Measurements from ENCODE around the gene TBXA2R. TPM values are rescaled to one million over a fixed set of nuclear protein-coding genes. Genes with fewer than 3 reads are reported as not detected.
"Not testable (repeated sequence)": the region's sequence is repeated elsewhere in the genome, so short reads cannot be mapped to it uniquely, and the experiment has no call there.

TBXA2R gene
- total RNA-seq, 2 experiments from 2014 or later = 0.47 to 0.75 TPM

- no peaks in the 10 kb centered on the region for H3K4me1 ChIP-seq (ENCODE audit: insufficient read depth, low read length)
- ChIA-PET POLR2A (no interaction called here), CTCF (no interaction called here)
- no peaks in the 10 kb centered on the region for H3K9me3 Mint-ChIP-seq
- H3K27ac Mint-ChIP-seq = no peak overlapping the region
- DNase-seq (no peak), ATAC-seq (ENCODE audit: poor library complexity) (no peak)
- no peak for TF ChIP-seq CTCF (IDR thresholded peaks at IDR 0.05)
- H3K27ac ChIP-seq (ENCODE audit: low read depth in 1 of 2, low read length in 2 of 2) = no peak overlapping the region
- H3K9me3 ChIP-seq (ENCODE audit: control insufficient read depth in 1 of 2, insufficient read depth in 1 of 2, low read length in 2 of 2) = no peaks in the 10 kb centered on the region
- intact Hi-C loops (cut with DNase I, micrococcal nuclease) = no loop called here
- no peaks in the 10 kb centered on the region for H3K4me1 Mint-ChIP-seq (ENCODE audit: low read depth)
- no peaks in the 10 kb centered on the region for H3K36me3 Mint-ChIP-seq (ENCODE audit: low read depth)
- H3K4me3 Mint-ChIP-seq = no peak overlapping the region
- no peaks in the 10 kb centered on the region for H3K27me3 ChIP-seq (ENCODE audit: control insufficient read depth in 1 of 2, insufficient read depth in 2 of 2, low read length in 2 of 2)
- H3K4me3 ChIP-seq (ENCODE audit: low read length) = no peak overlapping the region
- peaks cover 39% of the 10 kb centered on the region for H3K36me3 ChIP-seq (ENCODE audit: insufficient read depth, low read length)
- H3K27me3 Mint-ChIP-seq = no peaks in the 10 kb centered on the region
Observed at GRCh38 chr19:3651684-3652083, 45.0 kb upstream of the TBXA2R start.

GRCh38 chr19:3649888-3650287, 43.2 kb upstream of the TBXA2R start:
- H3K4me3 ChIP-seq (ENCODE audit: low read length) = no peak overlapping the region
- ChIA-PET CTCF (no interaction called here), POLR2A (no interaction called here)
- no peaks in the 10 kb centered on the region for H3K27me3 ChIP-seq (ENCODE audit: control insufficient read depth in 1 of 2, insufficient read depth in 2 of 2, low read length in 2 of 2)
- no peak for TF ChIP-seq CTCF (IDR thresholded peaks at IDR 0.05)
- no peak for DNase-seq
- H3K4me1 ChIP-seq (ENCODE audit: insufficient read depth, low read length) = no peaks in the 10 kb centered on the region
- Mint-ChIP-seq H3K27me3 (no peaks in the 10 kb centered on the region), H3K4me3 (no peak overlapping the region), H3K36me3 (ENCODE audit: low read depth) (no peaks in the 10 kb centered on the region), H3K4me1 (ENCODE audit: low read depth) (no peaks in the 10 kb centered on the region), H3K27ac (no peak overlapping the region), H3K9me3 (no peaks in the 10 kb centered on the region)
- ATAC-seq (ENCODE audit: poor library complexity) = no peak
- intact Hi-C loops (cut with DNase I, micrococcal nuclease) = no loop called here
- no peak overlapping the region for H3K27ac ChIP-seq (ENCODE audit: low read depth in 1 of 2, low read length in 2 of 2)
- H3K36me3 ChIP-seq (ENCODE audit: insufficient read depth, low read length) = peaks cover 35% of the 10 kb centered on the region
- H3K9me3 ChIP-seq (ENCODE audit: control insufficient read depth in 1 of 2, insufficient read depth in 1 of 2, low read length in 2 of 2) = no peaks in the 10 kb centered on the region

GRCh38 chr19:3648037-3648905, 41.6 kb upstream of the TBXA2R start:
- Histone ChIP-seq H3K4me3 (ENCODE audit: low read length) (no peak overlapping the region), H3K27ac (ENCODE audit: low read depth in 1 of 2, low read length in 2 of 2) (no peak overlapping the region), H3K4me1 (ENCODE audit: insufficient read depth, low read length) (no peaks in the 10 kb centered on the region), H3K27me3 (ENCODE audit: control insufficient read depth in 1 of 2, insufficient read depth in 2 of 2, low read length in 2 of 2) (no peaks in the 10 kb centered on the region), H3K36me3 (ENCODE audit: insufficient read depth, low read length) (peaks cover 37% of the 10 kb centered on the region), H3K9me3 (ENCODE audit: control insufficient read depth in 1 of 2, insufficient read depth in 1 of 2, low read length in 2 of 2) (no peaks in the 10 kb centered on the region)
- Mint-ChIP-seq H3K27ac (no peak overlapping the region), H3K4me1 (ENCODE audit: low read depth) (no peaks in the 10 kb centered on the region), H3K27me3 (no peaks in the 10 kb centered on the region), H3K4me3 (no peak overlapping the region), H3K36me3 (ENCODE audit: low read depth) (no peaks in the 10 kb centered on the region), H3K9me3 (no peaks in the 10 kb centered on the region)
- intact Hi-C loops (cut with DNase I, micrococcal nuclease) = no loop called here
- POLR2A ChIA-PET = no interaction called here
- CTCF ChIA-PET = no interaction called here
- no peak for TF ChIP-seq CTCF (IDR thresholded peaks at IDR 0.05)
- ATAC-seq (ENCODE audit: poor library complexity) (no peak), DNase-seq (no peak)

- H3K36me3 ChIP-seq (ENCODE audit: insufficient read depth, low read length) = peaks cover 34% of the 10 kb centered on the region
- H3K27ac Mint-ChIP-seq; H3K4me3 Mint-ChIP-seq; H3K27me3 Mint-ChIP-seq; CTCF ChIA-PET; H3K4me3 ChIP-seq (ENCODE audit: low read length); H3K4me1 ChIP-seq (ENCODE audit: insufficient read depth, low read length); H3K9me3 ChIP-seq (ENCODE audit: control insufficient read depth in 1 of 2, insufficient read depth in 1 of 2, low read length in 2 of 2); H3K36me3 Mint-ChIP-seq (ENCODE audit: low read depth); H3K27ac ChIP-seq (ENCODE audit: low read depth in 1 of 2, low read length in 2 of 2); POLR2A ChIA-PET; ATAC-seq (ENCODE audit: poor library complexity); H3K9me3 Mint-ChIP-seq; H3K4me1 Mint-ChIP-seq (ENCODE audit: low read depth); intact Hi-C loops (cut with DNase I, micrococcal nuclease); DNase-seq; H3K27me3 ChIP-seq (ENCODE audit: control insufficient read depth in 1 of 2, insufficient read depth in 2 of 2, low read length in 2 of 2): not testable (repeated sequence)
Observed at GRCh38 chr19:3647102-3647501, 40.4 kb upstream of the TBXA2R start.

Data from CD4-positive, alpha-beta T cell (primary cell).